NCI-H82 (cell line): Measurements from ENCODE around the gene AAK1.
"Not testable (repeated sequence)": the region's sequence is repeated elsewhere in the genome, so short reads cannot be mapped to it uniquely, and the experiment has no call there.

Experiments used
- DNase-seq: peaks from one replicate; lab custom pipeline; 2025; lab: John Stamatoyannopoulos, UW

AAK1 gene

GRCh38 chr2:69625078-69625795 lies 18.3 kb downstream of the AAK1 start:
- peak; percentile 69 for DNase-seq

- no peak for DNase-seq
These were observed 18.9 kb downstream of the AAK1 start for GRCh38 chr2:69624611-69625010.

- no peak for DNase-seq
These were observed 19.4 kb downstream of the AAK1 start for GRCh38 chr2:69624131-69624530.

- no peak for DNase-seq
These were observed 20.3 kb downstream of the AAK1 start for GRCh38 chr2:69623236-69623635.

- not testable (repeated sequence) for DNase-seq
These were observed 20.7 kb downstream of the AAK1 start for GRCh38 chr2:69622805-69623204.

- not testable (repeated sequence) for DNase-seq
These were observed 21.5 kb downstream of the AAK1 start for GRCh38 chr2:69622017-69622540.

GRCh38 chr2:69621440-69621839 lies 22.1 kb downstream of the AAK1 start:
- no peak for DNase-seq

GRCh38 chr2:69620870-69621269 lies 22.7 kb downstream of the AAK1 start:
- DNase-seq: no peak

- no peak for DNase-seq
These were observed 23.8 kb downstream of the AAK1 start for GRCh38 chr2:69619725-69620124.

- DNase-seq: no peak
These were observed 25.2 kb downstream of the AAK1 start for GRCh38 chr2:69618362-69618761.

- DNase-seq: no peak
These were observed 25.8 kb downstream of the AAK1 start for GRCh38 chr2:69617744-69618143.

GRCh38 chr2:69616755-69617154 lies 26.8 kb downstream of the AAK1 start:
- no peak for DNase-seq

GRCh38 chr2:69615969-69616368 lies 27.6 kb downstream of the AAK1 start:
- DNase-seq: no peak

- DNase-seq: no peak
These were observed 28.4 kb downstream of the AAK1 start for GRCh38 chr2:69615078-69615625.

- DNase-seq: no peak
These were observed 30.8 kb downstream of the AAK1 start for GRCh38 chr2:69612707-69613106.

- no peak for DNase-seq
These were observed 31.3 kb downstream of the AAK1 start for GRCh38 chr2:69612200-69612599.

GRCh38 chr2:69608109-69608508 lies 35.4 kb downstream of the AAK1 start:
- DNase-seq: no peak

- not testable (repeated sequence) for DNase-seq
These were observed 36.8 kb downstream of the AAK1 start for GRCh38 chr2:69606771-69607170.

GRCh38 chr2:69605284-69605683 lies 38.3 kb downstream of the AAK1 start:
- DNase-seq: no peak

- DNase-seq: no peak
These were observed 38.7 kb downstream of the AAK1 start for GRCh38 chr2:69604836-69605235.

- no peak for DNase-seq
These were observed 39.4 kb downstream of the AAK1 start for GRCh38 chr2:69604026-69604678.

GRCh38 chr2:69603146-69603743 lies 40.3 kb downstream of the AAK1 start:
- no peak for DNase-seq

- DNase-seq: no peak
These were observed 42.3 kb downstream of the AAK1 start for GRCh38 chr2:69601179-69601612.
